A549 (cell line): ENCODE results near the gene FOXO3. TPM values are rescaled to one million over a fixed set of nuclear protein-coding genes. Genes with fewer than 3 reads are reported as not detected.
A peak's percentile ranks its signal among the peaks of the same experiment; 100 is the strongest.

ENCODE experiments used
- ATAC-seq, 2 experiments: fragments of 200-7000 bp in 1 of 2; fragments of >200 bp in 1 of 2; cut with Nextera tagmentation in 1 of 2; cut with Tn5 transposase in 1 of 2; 3 replicates each; pipeline versions ENCODE4 v1.8.0 to v1.9.1; 2018 to 2020; ENCODE audit warnings: mild to moderate bottlenecking in 1 of 2, moderate library complexity in 1 of 2
- CTCF ChIA-PET: fragments of 300-600 bp; sonication (Branson Sonifier 250); formaldehyde crosslinking; extraction: SDS; loops from one replicate; lab custom pipeline; 2021; ENCODE audit warnings: antibody characterized with exemption, inconsistent platforms; lab: Yijun Ruan, JAX
- POLR2A ChIA-PET: fragments of 350-600 bp; formaldehyde crosslinking; extraction: SDS; loops from one replicate; lab custom pipeline; 2021; ENCODE audit warnings: antibody characterized with exemption, inconsistent platforms; lab: Yijun Ruan, JAX
- DNase-seq, 2 experiments: peaks; one replicate each; pipeline versions ENCODE4 v3.0.0 to v3.0.0-alpha.2; 2011 to 2016; ENCODE audit warnings: low read depth in 1 of 2, low spot score in 1 of 2
- FAIRE-seq: peaks from 2 replicates; lab custom pipeline; 2011; peaks lifted over from hg19 to GRCh38; lab: Jason Lieb, UNC
- H3K27ac ChIP-seq, 2 experiments: fragments of >200 bp; sonication (Bioruptor Twin); formaldehyde crosslinking; 3 replicates each; pipeline ENCODE4 v1.5.1; 2016 to 2017
- H3K4me1 ChIP-seq: fragments of >200 bp; sonication (Bioruptor Twin); formaldehyde crosslinking; 3 replicates; pipeline ENCODE4 v1.6.1; 2016
- H3K4me2 ChIP-seq: fragments of >200 bp; sonication (Bioruptor Twin); formaldehyde crosslinking; 3 replicates; pipeline ENCODE4 v1.6.1; 2016
- H3K4me3 ChIP-seq: fragments of >200 bp; sonication (Bioruptor Twin); formaldehyde crosslinking; 3 replicates; pipeline ENCODE4 v1.5.1; 2016
- H3K9me3 ChIP-seq: fragments of >200 bp; sonication (Bioruptor Twin); formaldehyde crosslinking; 3 replicates; pipeline ENCODE4 v1.6.1; 2016
- EHF ChIP-seq: fragments of 250-450 bp; sonication (Bioruptor Pico); IDR thresholded peaks from 2 replicates; pipeline ENCODE4 v1.5.0; 2020; ENCODE audit warnings: mild to moderate bottlenecking
- EP300 ChIP-seq, 2 experiments: fragments of >200 bp; sonication (Bioruptor Twin); formaldehyde crosslinking; IDR thresholded peaks; 2 replicates in 1 of 2; 3 replicates in 1 of 2; pipeline ENCODE4 v1.6.1; 2016 to 2017
- ESRRA ChIP-seq: fragments of 150-350 bp; IDR thresholded peaks from 2 replicates; pipeline ENCODE4 v1.6.1; 2014; ENCODE audit warnings: mild to moderate bottlenecking, low read length, borderline replicate concordance
- FOSB ChIP-seq: fragments of 250-450 bp; sonication (Bioruptor Pico); IDR thresholded peaks from 2 replicates; pipeline ENCODE4 v1.5.0; 2020; ENCODE audit warnings: mild to moderate bottlenecking, moderate library complexity
- FOSL2 ChIP-seq, 2 experiments: fragments of 450-650 bp in 1 of 2; fragments of >200 bp in 1 of 2; sonication (Bioruptor Twin) in 1 of 2; formaldehyde crosslinking; IDR thresholded peaks; 2 replicates each; pipeline versions ENCODE4 v1.5.0 to v1.6.1; 2016 to 2020; ENCODE audit warnings: mild to moderate bottlenecking in 1 of 2, moderate library complexity in 1 of 2
- HDAC2 ChIP-seq: fragments of 200-600 bp; sonication (generic); IDR thresholded peaks from 2 replicates; pipeline ENCODE4 v1.6.1; 2016
- HOXA7 ChIP-seq: fragments of 250-450 bp; sonication (Bioruptor Pico); IDR thresholded peaks from 2 replicates; pipeline ENCODE4 v1.5.0; 2020; ENCODE audit warnings: mild to moderate bottlenecking, moderate library complexity
- HOXB13 ChIP-seq: fragments of 250-450 bp; sonication (Bioruptor Pico); IDR thresholded peaks from 2 replicates; pipeline ENCODE4 v1.5.0; 2020; ENCODE audit warnings: low read depth, mild to moderate bottlenecking, moderate library complexity
- KDM1A ChIP-seq: fragments of 200-600 bp; sonication (generic); IDR thresholded peaks from 2 replicates; pipeline ENCODE4 v1.6.1; 2016; ENCODE audit warnings: low read depth, mild to moderate bottlenecking
- KDM5A ChIP-seq: fragments of 200-600 bp; sonication (generic); IDR thresholded peaks from 2 replicates; pipeline ENCODE4 v1.6.1; 2016; ENCODE audit warnings: antibody characterized with exemption, mild to moderate bottlenecking
- MAFK ChIP-seq: fragments of 450-650 bp; IDR thresholded peaks from 2 replicates; pipeline ENCODE4 v1.6.1; 2014; ENCODE audit not compliant: partially characterized antibody
- MYC ChIP-seq: IDR thresholded peaks from 2 replicates; pipeline ENCODE4 v1.6.1; 2012; ENCODE audit warnings: mild to moderate bottlenecking, inconsistent platforms, low read length, improper control_type of control experiment, borderline replicate concordance
- NPAS2 ChIP-seq: fragments of 250-450 bp; sonication (Bioruptor Pico); IDR thresholded peaks from 2 replicates; pipeline ENCODE4 v1.8.0; 2022; ENCODE audit warnings: mild to moderate bottlenecking, moderate library complexity, borderline replicate concordance
- NR3C1 ChIP-seq: fragments of >200 bp; sonication (Bioruptor Twin); formaldehyde crosslinking; IDR thresholded peaks from 3 replicates; pipeline ENCODE4 v1.6.1; 2017
- PHF8 ChIP-seq: fragments of 200-600 bp; sonication (generic); IDR thresholded peaks from 2 replicates; pipeline ENCODE4 v1.6.1; 2016; ENCODE audit warnings: low read depth, mild to moderate bottlenecking, antibody characterized with exemption, moderate library complexity, borderline replicate concordance
- POLR2AphosphoS2 ChIP-seq: conservative IDR thresholded peaks from 2 replicates; pipeline ENCODE4 v1.6.1; 2012; ENCODE audit warnings: low read length, improper control_type of control experiment, inconsistent platforms
- RNF2 ChIP-seq: fragments of 200-600 bp; sonication (generic); IDR thresholded peaks from 2 replicates; pipeline ENCODE4 v1.6.1; 2016; ENCODE audit warnings: low read depth, mild to moderate bottlenecking, antibody characterized with exemption, moderate library complexity, borderline replicate concordance
- ZSCAN20 ChIP-seq: fragments of 250-450 bp; sonication (Bioruptor Pico); IDR thresholded peaks from 2 replicates; pipeline ENCODE4 v1.8.0; 2022; ENCODE audit warnings: mild to moderate bottlenecking, moderate library complexity
- WGBS: methylation state at CpG from one replicate; pipeline ENCODE4 v1.1.6; 2017; ENCODE audit errors: missing lambda C conversion rate; 5-methylcytosine and 5-hydroxymethylcytosine counted together
- polyA plus RNA-seq, 4 experiments: library from polyadenylated mRNA; depleted of rRNA in 3 of 4; stranded (reverse); fragments of >200 nt; fragmentation: RNase III in 1 of 4; extraction: RNeasy Plus Mini Kit Qiagen cat#74134 plus additional on column Dnase treatment in 1 of 4; gene quantifications; 2 replicates in 3 of 4; 3 replicates in 1 of 4; pipeline ENCODE4 v1.2.3, GENCODE V29; 2011 to 2017
- TF ChIP-seq, protein P1 (sequence below): fragments of >200 bp; sonication (Bioruptor Twin); formaldehyde crosslinking; IDR thresholded peaks from 3 replicates; pipeline ENCODE4 v1.5.1; 2016
- TF ChIP-seq, protein P2 (sequence below): IDR thresholded peaks from 2 replicates; pipeline ENCODE4 v1.6.1; 2012; ENCODE audit warnings: low read depth, borderline replicate concordance

FOXO3 gene
- polyA plus RNA-seq, 2 of the 4 experiments (the other 2 are of a cell fraction) = 4.6 to 7.5 TPM

DNA sequence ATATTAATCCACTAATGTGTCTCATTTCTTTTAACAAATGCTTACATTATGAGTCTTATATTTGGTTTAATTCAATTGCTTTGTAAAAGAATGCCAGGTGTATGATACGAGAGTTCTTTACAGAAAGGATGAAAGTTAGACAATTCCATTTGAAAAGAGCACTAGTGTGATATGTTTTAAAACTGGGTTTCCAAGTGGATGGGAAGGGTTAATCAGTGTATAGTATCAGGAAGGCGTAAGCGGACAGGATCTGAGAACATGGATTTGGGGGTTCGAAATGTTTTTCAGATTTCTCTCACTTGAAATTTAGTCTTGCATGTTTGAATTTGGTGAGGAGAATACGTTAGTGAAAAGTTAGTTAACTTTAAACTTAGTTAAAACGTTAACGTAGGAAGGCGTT is 2.6 kb downstream of the FOXO3 start (continued):
- TF ChIP-seq PHF8 (no peak), KDM1A (no peak), ESRRA (no peak), FOSB (no peak)

DNA sequence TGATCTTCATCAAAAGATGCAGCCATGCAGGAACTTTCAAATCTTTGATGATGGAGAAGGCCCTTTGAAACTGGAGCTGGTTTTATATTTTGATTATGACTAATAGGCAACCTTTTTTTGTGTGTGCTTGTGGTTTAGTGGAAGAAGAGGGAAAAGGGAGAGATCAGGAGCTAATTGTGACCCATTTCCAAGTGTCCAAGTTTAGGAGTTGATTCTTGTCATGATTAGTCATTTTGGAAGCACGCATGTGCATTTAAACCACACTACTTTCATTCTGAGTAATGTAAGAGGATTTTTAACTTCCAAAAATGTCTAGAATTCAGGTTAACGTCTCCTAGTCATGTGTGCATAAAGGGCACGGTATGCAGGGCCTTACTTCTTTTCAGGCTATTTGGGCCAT is 3.5 kb downstream of the FOXO3 start:
- FAIRE-seq (no peak), ATAC-seq (no peak)
- no peak for TF ChIP-seq RNF2
- no peak for TF ChIP-seq EHF (CRISPR knock-in tag)
- TF ChIP-seq POLR2AphosphoS2 = no peak
- TF ChIP-seq NR3C1 = no peak
- TF ChIP-seq, all 56 proteins: peak for 0
- Histone ChIP-seq H3K27ac (no peak overlapping the region), H3K4me1 (peaks cover 35% of the 10 kb centered on the region; the same call in 2 of the 3 replicates), H3K9me3 (no peaks in the 10 kb centered on the region), H3K4me2 (peak overlapping the region; percentile 48; the same call in 2 of the 3 replicates), H3K4me3 (no peak overlapping the region)
- no peak for DNase-seq
- ChIA-PET CTCF (interaction anchor here (0.7 kb wide), 1 partner anchor 216 kb away, joined by 3 read pairs; no protein-coding TSS in a partner anchor), POLR2A (no interaction called here)
- WGBS = 48% methylated on average over 3 of the region's 3 CpGs

DNA sequence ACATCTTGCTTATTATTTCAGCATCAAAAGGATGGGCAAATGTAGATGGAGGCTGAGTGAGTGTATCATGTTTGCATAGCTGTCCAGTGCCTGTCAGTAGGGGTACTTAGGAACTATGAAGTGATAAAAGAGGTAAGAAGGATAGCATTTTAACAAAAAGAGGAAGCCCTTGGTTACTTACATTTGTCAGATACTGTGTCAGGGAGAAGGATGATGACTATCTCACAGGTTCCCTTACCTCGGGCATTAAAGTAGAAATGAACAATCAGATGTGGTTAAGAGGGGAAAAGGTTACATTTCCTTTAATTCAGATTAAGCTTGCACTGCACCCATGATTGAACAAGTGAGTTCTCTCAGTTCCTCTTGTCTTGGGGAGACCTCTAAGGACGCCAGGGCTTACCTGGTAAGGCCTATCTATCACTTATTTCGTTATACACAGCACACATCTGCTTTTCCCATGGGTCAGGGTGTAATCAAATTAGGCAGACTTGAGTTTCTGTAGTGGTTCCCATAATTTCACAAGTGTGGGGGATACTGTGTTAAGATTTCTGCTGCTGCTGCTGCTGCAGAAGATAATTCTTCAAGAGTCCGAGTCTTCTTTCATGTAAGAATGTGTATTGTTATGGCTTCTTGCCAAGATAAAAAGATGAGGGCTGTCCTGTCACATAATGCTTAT is 4.5 kb downstream of the FOXO3 start:
- ATAC-seq (no peak), FAIRE-seq (no peak), DNase-seq (no peak)
- CTCF ChIA-PET = no interaction called here
- POLR2A ChIA-PET = no interaction called here
- no peak overlapping the region for H3K4me3 ChIP-seq
- peak overlapping the region; percentile 19; the same call in 1 of the 3 replicates for H3K4me2 ChIP-seq
- peaks cover 35% of the 10 kb centered on the region; the same call in 2 of the 3 replicates for H3K4me1 ChIP-seq
- H3K9me3 ChIP-seq = no peaks in the 10 kb centered on the region
- H3K27ac ChIP-seq = peak overlapping the region in 1 of 2 experiments; percentile 39; a peak in 2 of 6 replicates
- 73% methylated on average over 4 of the region's 4 CpGs for WGBS
- TF ChIP-seq FOSL2 (IDR thresholded peaks at IDR 0.05) (no peak), FOSL2 (CRISPR knock-in tag; IDR thresholded peaks at IDR 0.05) (no peak), MYC (no peak), MAFK (no peak), HOXA7 (CRISPR knock-in tag) (no peak), POLR2AphosphoS2 (no peak), KDM5A (no peak), EP300 (IDR thresholded peaks at IDR 0.05) (no peak), ZSCAN20 (CRISPR knock-in tag) (no peak), NPAS2 (CRISPR knock-in tag) (no peak), HDAC2 (no peak), FOSB (no peak), HOXB13 (CRISPR knock-in tag) (no peak)
- TF ChIP-seq, protein P1, sequence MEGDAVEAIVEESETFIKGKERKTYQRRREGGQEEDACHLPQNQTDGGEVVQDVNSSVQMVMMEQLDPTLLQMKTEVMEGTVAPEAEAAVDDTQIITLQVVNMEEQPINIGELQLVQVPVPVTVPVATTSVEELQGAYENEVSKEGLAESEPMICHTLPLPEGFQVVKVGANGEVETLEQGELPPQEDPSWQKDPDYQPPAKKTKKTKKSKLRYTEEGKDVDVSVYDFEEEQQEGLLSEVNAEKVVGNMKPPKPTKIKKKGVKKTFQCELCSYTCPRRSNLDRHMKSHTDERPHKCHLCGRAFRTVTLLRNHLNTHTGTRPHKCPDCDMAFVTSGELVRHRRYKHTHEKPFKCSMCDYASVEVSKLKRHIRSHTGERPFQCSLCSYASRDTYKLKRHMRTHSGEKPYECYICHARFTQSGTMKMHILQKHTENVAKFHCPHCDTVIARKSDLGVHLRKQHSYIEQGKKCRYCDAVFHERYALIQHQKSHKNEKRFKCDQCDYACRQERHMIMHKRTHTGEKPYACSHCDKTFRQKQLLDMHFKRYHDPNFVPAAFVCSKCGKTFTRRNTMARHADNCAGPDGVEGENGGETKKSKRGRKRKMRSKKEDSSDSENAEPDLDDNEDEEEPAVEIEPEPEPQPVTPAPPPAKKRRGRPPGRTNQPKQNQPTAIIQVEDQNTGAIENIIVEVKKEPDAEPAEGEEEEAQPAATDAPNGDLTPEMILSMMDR = no peak
- TF ChIP-seq, protein P2, sequence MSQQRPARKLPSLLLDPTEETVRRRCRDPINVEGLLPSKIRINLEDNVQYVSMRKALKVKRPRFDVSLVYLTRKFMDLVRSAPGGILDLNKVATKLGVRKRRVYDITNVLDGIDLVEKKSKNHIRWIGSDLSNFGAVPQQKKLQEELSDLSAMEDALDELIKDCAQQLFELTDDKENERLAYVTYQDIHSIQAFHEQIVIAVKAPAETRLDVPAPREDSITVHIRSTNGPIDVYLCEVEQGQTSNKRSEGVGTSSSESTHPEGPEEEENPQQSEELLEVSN = no peak
